HFF-Myc (cell line): Measurements from ENCODE around the gene RER1.

ENCODE experiments used
- DNase-seq: peaks from one replicate; pipeline ENCODE4 v3.0.0-alpha.2; 2011; ENCODE audit warnings: low read depth; ENCODE audit errors: extremely low read depth
- H3K4me3 ChIP-seq: replicated peaks from 2 replicates; pipeline ENCODE4 v1.5.1; 2011; ENCODE audit warnings: low read depth, mild to moderate bottlenecking, control low read depth, low read length
- TF ChIP-seq, protein P1 (sequence below): IDR thresholded peaks from 2 replicates; pipeline ENCODE4 v1.5.1; 2012; ENCODE audit warnings: mild to moderate bottlenecking, low read depth, low read length, control low read depth; ENCODE audit errors: missing control alignments

Gene RER1

DNA sequence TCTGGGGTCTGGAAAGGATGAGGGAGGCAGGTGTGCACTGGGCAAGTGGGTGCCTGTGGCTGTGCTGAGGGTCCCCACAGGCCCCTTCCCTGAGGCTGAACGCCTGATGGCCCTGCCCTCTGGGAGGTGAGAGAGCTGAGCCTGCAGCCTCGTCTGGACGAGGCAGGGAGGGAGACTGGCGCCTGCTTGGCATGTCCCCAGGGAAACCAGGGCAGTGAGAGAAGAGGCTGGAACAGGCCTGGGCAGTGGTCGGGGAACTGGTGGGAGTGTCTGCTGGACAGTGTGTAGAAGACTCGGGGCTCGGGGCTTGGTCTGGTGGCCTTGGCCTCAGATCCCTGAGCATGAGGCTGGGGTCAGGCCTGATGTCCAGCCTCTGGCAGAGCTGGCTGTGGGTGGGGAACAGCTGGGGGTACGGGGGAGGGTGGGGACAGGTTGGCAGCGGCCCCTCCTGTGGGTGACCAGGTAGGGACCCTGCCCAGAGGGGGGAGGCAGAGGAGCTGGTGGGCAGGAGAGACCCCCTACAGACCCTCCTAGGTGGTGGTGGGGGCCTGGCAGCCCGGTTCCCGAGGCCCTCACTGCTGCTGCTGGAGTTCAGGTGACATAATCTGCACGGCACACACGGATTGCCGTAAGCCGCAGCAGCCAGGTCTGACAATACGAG is 53.7 kb downstream of the RER1 start:
- no peak overlapping the region for H3K4me3 ChIP-seq
- TF ChIP-seq, protein P1, sequence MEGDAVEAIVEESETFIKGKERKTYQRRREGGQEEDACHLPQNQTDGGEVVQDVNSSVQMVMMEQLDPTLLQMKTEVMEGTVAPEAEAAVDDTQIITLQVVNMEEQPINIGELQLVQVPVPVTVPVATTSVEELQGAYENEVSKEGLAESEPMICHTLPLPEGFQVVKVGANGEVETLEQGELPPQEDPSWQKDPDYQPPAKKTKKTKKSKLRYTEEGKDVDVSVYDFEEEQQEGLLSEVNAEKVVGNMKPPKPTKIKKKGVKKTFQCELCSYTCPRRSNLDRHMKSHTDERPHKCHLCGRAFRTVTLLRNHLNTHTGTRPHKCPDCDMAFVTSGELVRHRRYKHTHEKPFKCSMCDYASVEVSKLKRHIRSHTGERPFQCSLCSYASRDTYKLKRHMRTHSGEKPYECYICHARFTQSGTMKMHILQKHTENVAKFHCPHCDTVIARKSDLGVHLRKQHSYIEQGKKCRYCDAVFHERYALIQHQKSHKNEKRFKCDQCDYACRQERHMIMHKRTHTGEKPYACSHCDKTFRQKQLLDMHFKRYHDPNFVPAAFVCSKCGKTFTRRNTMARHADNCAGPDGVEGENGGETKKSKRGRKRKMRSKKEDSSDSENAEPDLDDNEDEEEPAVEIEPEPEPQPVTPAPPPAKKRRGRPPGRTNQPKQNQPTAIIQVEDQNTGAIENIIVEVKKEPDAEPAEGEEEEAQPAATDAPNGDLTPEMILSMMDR: no peak
- DNase-seq: no peak

DNA sequence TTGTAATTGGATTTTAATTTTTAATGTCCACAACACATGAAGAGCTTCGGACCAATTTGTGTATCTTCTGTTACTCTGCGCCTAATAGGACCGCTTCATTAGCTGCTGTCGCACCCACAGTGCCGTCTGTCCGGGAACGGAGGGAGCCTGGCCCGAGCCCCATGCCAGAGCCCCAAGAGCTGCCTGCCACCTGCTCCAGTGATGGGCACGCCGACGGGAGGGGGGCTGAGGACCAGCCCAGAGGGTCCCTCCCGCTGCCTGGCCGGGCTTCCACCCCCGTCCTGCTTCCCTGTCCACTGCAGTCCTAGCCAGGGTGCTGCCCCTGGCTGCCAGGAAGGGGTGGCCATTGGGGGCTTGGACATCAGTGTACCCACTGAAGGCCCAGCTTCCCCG is 54.2 kb downstream of the RER1 start:
- TF ChIP-seq, protein P1: no peak
- no peak for DNase-seq
- H3K4me3 ChIP-seq: no peak overlapping the region

DNA sequence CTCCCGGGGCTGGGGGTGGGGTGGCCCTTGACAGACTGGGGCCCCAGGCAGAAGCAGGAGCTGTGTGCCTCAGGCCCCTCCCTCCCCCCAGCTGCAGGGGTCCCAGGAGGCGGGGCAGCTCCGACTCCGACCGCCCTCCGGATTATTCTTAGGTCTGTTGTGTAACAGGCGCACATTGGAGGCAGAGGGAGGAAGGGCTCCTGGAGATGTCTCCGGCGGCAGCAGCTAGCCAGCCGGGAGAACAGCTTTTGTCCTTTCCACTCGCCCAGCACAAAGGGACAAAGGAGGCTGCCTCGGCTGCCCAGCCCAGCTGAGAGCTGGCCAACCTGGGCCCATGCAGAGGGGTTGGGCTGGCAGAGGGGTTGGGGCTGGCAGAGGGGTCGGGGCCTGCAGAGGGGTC is 54.8 kb downstream of the RER1 start:
- H3K4me3 ChIP-seq: no peak overlapping the region
- TF ChIP-seq, protein P1: no peak
- no peak for DNase-seq

DNA sequence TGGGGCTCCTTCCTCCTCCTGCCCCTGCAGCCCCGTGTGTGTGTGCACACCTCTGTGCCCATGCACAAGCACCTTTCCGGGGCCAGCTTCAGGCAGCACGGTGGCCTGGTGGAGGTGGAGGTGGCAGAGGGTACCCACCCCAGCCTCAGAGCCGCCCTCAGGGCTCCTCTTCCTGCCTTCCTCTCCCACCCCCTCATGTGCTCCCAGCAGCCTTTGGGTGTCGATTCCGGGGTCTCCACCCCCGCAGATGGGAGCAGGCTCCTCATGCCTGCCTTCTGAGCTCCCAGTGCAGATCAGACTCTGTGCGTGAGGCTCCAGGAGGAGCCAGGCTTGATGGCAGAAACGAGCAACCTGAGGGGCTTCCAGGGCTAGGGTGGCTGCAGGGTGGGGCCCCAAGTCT is 55.2 kb downstream of the RER1 start:
- H3K4me3 ChIP-seq: no peak overlapping the region
- TF ChIP-seq, protein P1: no peak
- DNase-seq: no peak

DNA sequence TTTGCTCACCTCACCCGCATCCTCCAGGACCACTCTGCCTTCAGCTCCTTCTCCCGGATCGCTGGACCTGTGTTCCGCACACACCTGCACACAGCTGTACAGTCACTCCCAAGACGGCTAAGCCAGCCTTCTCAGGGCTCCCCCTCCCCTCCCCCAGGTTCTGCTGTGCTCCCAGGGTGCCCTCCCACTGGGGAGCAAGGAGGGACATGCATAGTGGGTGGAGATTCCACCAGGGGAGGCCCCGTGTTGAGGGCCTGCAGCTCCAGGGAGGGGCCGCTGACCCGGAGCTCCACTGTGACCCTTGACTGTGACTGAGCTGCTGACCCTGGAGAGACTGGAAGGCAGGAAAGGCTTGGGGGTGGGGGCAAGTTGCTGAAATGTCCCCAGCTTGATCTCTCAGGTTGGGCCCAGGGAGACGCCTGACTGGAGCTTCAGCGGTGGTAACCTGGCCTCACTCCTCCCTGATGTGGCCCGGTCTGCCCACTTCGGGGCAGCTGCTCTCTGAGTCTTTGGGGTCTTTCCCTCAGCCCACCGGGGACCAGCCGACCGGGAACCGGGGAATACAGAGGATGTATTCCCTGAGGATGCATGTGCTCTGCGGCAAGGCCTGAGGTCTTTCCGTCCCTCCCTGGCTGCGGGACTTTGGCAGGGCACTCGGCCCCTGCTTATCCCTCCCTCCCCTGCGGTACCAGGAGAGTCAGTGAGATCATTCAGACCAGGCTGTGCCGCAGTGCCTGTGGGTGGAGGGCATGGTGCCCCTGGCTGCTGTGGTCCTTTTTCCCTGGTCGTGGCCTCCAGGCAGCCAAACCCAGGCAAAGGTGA is 55.8 kb downstream of the RER1 start:
- H3K4me3 ChIP-seq: no peak overlapping the region
- no peak for DNase-seq
- TF ChIP-seq, protein P1: no peak

DNA sequence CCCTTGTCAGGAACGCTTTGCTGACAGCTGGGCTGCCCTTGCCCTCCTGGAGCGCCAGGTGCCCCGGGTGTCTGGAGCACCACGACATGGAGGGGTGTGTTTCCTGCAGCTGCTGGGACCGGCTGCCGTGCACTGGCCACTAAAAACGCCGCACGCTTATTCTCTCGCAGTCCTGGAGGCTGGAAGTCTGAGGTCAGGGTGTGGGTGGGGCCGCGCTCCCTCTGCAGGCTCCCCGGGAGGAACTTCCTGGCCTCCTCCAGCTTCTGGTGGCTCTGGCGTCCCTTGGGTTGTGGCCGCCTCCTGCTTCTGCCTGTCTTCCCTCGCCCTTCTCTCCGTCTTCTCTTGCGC is 56.4 kb downstream of the RER1 start:
- DNase-seq: no peak
- no peak overlapping the region for H3K4me3 ChIP-seq
- TF ChIP-seq, protein P1: no peak
